ENCODE measurements around the gene PKD2L2. TPM values are rescaled to one million over a fixed set of nuclear protein-coding genes. Genes with fewer than 3 reads are reported as not detected.

PKD2L2 gene
- total and polyA plus RNA-seq, 10 of the 15 experiments (the other 5 are each of a cell fraction or from before 2014, with no cell fraction given): 0.11 to 0.86 (median 0.26) TPM; not detected in 4

GRCh38 chr5:137876101-137876500, 13.2 kb upstream of the PKD2L2 start:
- Histone ChIP-seq H3K27me3 (replicated peaks in 1 of 2; ENCODE audit: control insufficient read depth in 2 of 2, insufficient read depth in 2 of 2, low read length in 1 of 2) (no peaks in the 10 kb centered on the region), H3K9me3 (replicated peaks; ENCODE audit: control insufficient read depth, insufficient read depth, low read length) (no peaks in the 10 kb centered on the region), H3K9ac (ENCODE audit: control insufficient read depth, insufficient read depth, low read length) (no peak overlapping the region), H3K36me3 (ENCODE audit: control insufficient read depth in 2 of 2, insufficient read depth in 2 of 2, low read length in 1 of 2) (no peaks in the 10 kb centered on the region), H3K4me3 (no peak overlapping the region), H3K79me2 (ENCODE audit: control insufficient read depth, insufficient read depth, low read length) (no peaks in the 10 kb centered on the region), H3K4me2 (ENCODE audit: control insufficient read depth, insufficient read depth) (no peak overlapping the region), H2AFZ (ENCODE audit: control insufficient read depth, low read depth, low read length) (no peak overlapping the region), H3K27ac (ENCODE audit: control insufficient read depth, insufficient read depth) (no peak overlapping the region), H3K4me1 (ENCODE audit: control insufficient read depth, insufficient read depth, low read length) (no peaks in the 10 kb centered on the region), H4K20me1 (ENCODE audit: control insufficient read depth, insufficient read depth) (no peaks in the 10 kb centered on the region)
- no peak for FAIRE-seq
- SMC1A ChIA-PET (ENCODE audit: uncharacterized antibody, unreplicated experiment): interaction anchor here (0.8 to 1.7 kb wide), 5 partner anchors 8 to 90 kb away, joined by 3 to 10 read pairs (median 3); partner anchors contain the start of gene PKD2L2
- no TSS peak for BruUV-seq (replicated peaks)
- DNase-seq (ENCODE audit: low read depth, low spot score): no peak
- intact Hi-C loops (cut with micrococcal nuclease; ENCODE audit: unreplicated experiment) (no loop called here), in situ Hi-C loops (cut with MboI) (no loop called here)
- POLR2A ChIA-PET: interaction anchor here (1.0 to 1.1 kb wide), 3 partner anchors 11 to 15 kb away, joined by 3 read pairs; partner anchors contain the start of gene PKD2L2
- no peak for ATAC-seq
- RAD21 ChIA-PET (ENCODE audit: unreplicated experiment): interaction anchor here (0.9 to 1.6 kb wide), 3 partner anchors 11 to 98 kb away, joined by 3 to 8 read pairs (median 5); partner anchors contain the start of gene PKD2L2
- CTCF ChIA-PET: interaction anchor here (0.8 to 1.7 kb wide), 5 partner anchors 11 to 160 kb away, joined by 3 to 7 read pairs (median 3); no protein-coding TSS in a partner anchor
- TF ChIP-seq MAX (IDR thresholded peaks at IDR 0.05; ENCODE audit: low read depth, low read length) (no peak), BACH1 (IDR thresholded peaks at IDR 0.05; ENCODE audit: borderline replicate concordance) (no peak), E4F1 (IDR thresholded peaks at IDR 0.05; ENCODE audit: borderline replicate concordance, partially characterized antibody) (no peak), YBX1 (IDR thresholded peaks at IDR 0.05) (no peak), TCF12 (IDR thresholded peaks at IDR 0.05; ENCODE audit: low read depth, low read length) (no peak), RFX5 (IDR thresholded peaks at IDR 0.05; ENCODE audit: low read depth, low read length) (no peak), RCOR1 (conservative IDR thresholded peaks at IDR 0.05; ENCODE audit: low read depth, low read length) (no peak), ATF2 (IDR thresholded peaks at IDR 0.05; ENCODE audit: low read length) (no peak), ELK1 (IDR thresholded peaks at IDR 0.05; ENCODE audit: low read depth, low read length) (no peak), RAD21 (IDR thresholded peaks at IDR 0.05; ENCODE audit: insufficient read depth, low read depth, low read length) (no peak), MEF2B (IDR thresholded peaks at IDR 0.05; ENCODE audit: partially characterized antibody, poor library complexity, severe bottlenecking) (no peak), PAX8 (IDR thresholded peaks at IDR 0.05) (no peak), SKIL (IDR thresholded peaks at IDR 0.05; ENCODE audit: low read depth, poor library complexity, severe bottlenecking) (no peak), ZSCAN29 (IDR thresholded peaks at IDR 0.05) (no peak)
